HepG2 (cell line): ENCODE results near the gene HOXA5. TPM values are rescaled to one million over a fixed set of nuclear protein-coding genes. Genes with fewer than 3 reads are reported as not detected.

Experiments
- ATF1 ChIP-seq: IDR thresholded peaks from 2 replicates; pipeline ENCODE4 v1.6.1; 2016; ENCODE audit warnings: mild to moderate bottlenecking, control low read depth
- CREB1 ChIP-seq, 2 experiments: fragments of 450-650 bp in 1 of 2; IDR thresholded peaks; 2 replicates each; pipeline ENCODE4 v1.6.1; 2016 to 2017; ENCODE audit warnings: control low read depth in 1 of 2, mild to moderate bottlenecking in 1 of 2, missing compliant biosample characterization in 1 of 2, missing genetic modification characterization in 1 of 2
- DBP ChIP-seq: sonication (generic); formaldehyde crosslinking; IDR thresholded peaks from 2 replicates; pipeline ENCODE4 v1.4.0; 2020; ENCODE audit warnings: missing genetic modification reagents; ENCODE audit errors: not compliant biosample characterization
- GFI1 ChIP-seq: sonication (generic); formaldehyde crosslinking; IDR thresholded peaks from 2 replicates; pipeline ENCODE4 v1.5.0; 2020; ENCODE audit warnings: missing genetic modification reagents, mild to moderate bottlenecking, borderline replicate concordance
- HES4 ChIP-seq: sonication (generic); formaldehyde crosslinking; IDR thresholded peaks from 2 replicates; pipeline ENCODE4 v1.9.0; 2021; ENCODE audit warnings: mild to moderate bottlenecking, missing genetic modification reagents, borderline replicate concordance
- MAF1 ChIP-seq: sonication (generic); formaldehyde crosslinking; IDR thresholded peaks from 2 replicates; pipeline ENCODE4 v1.5.0; 2020; ENCODE audit warnings: missing genetic modification reagents, borderline replicate concordance
- MAFK ChIP-seq, 2 experiments: IDR thresholded peaks in 1 of 2; conservative IDR thresholded peaks in 1 of 2; 2 replicates each; pipeline ENCODE4 v1.6.1; 2011; ENCODE audit warnings: improper control_type of control experiment in 2 of 2, low read length in 2 of 2
- MZF1 ChIP-seq: sonication (generic); formaldehyde crosslinking; IDR thresholded peaks from 2 replicates; pipeline ENCODE4 v1.8.1; 2023; ENCODE audit warnings: mild to moderate bottlenecking, missing genetic modification reagents, borderline replicate concordance
- NFATC3 ChIP-seq: sonication (generic); formaldehyde crosslinking; IDR thresholded peaks from 2 replicates; pipeline ENCODE4 v1.5.1; 2020; ENCODE audit warnings: mild to moderate bottlenecking, missing genetic modification reagents
- PAXIP1 ChIP-seq: sonication (generic); formaldehyde crosslinking; conservative IDR thresholded peaks from 2 replicates; pipeline ENCODE4 v1.4.0; 2020; ENCODE audit warnings: mild to moderate bottlenecking, missing genetic modification reagents, moderate library complexity
- PLSCR1 ChIP-seq: sonication (generic); formaldehyde crosslinking; IDR thresholded peaks from 2 replicates; pipeline ENCODE4 v1.5.0; 2020; ENCODE audit warnings: missing genetic modification reagents, mild to moderate bottlenecking, borderline replicate concordance
- RELA ChIP-seq: sonication (generic); formaldehyde crosslinking; IDR thresholded peaks from 2 replicates; pipeline ENCODE4 v1.4.0; 2020; ENCODE audit warnings: missing genetic modification reagents
- RFX3 ChIP-seq: IDR thresholded peaks from 2 replicates; pipeline ENCODE4 v1.6.1; 2016; ENCODE audit warnings: missing biosample characterization, missing genetic modification reagents
- SETDB1 ChIP-seq: sonication (generic); formaldehyde crosslinking; IDR thresholded peaks from 2 replicates; pipeline ENCODE4 v1.5.1; 2020; ENCODE audit warnings: missing genetic modification reagents, mild to moderate bottlenecking, borderline replicate concordance
- ZBTB14 ChIP-seq: sonication (generic); formaldehyde crosslinking; IDR thresholded peaks from 2 replicates; pipeline ENCODE4 v1.4.0; 2020; ENCODE audit warnings: missing genetic modification reagents
- ZNF230 ChIP-seq: sonication (generic); formaldehyde crosslinking; IDR thresholded peaks from 2 replicates; pipeline ENCODE4 v1.4.0; 2020; ENCODE audit warnings: mild to moderate bottlenecking, missing genetic modification reagents
- ZNF275 ChIP-seq: sonication (generic); formaldehyde crosslinking; IDR thresholded peaks from 2 replicates; pipeline ENCODE4 v1.8.0; 2022; ENCODE audit warnings: missing genetic modification reagents, mild to moderate bottlenecking, inconsistent platforms, borderline replicate concordance
- ZNF33B ChIP-seq: sonication (generic); formaldehyde crosslinking; IDR thresholded peaks from 2 replicates; pipeline ENCODE4 v1.5.1; 2020; ENCODE audit warnings: mild to moderate bottlenecking, missing genetic modification reagents
- ZNF382 ChIP-seq: sonication (generic); formaldehyde crosslinking; IDR thresholded peaks from 2 replicates; pipeline ENCODE4 v1.5.0; 2020; ENCODE audit warnings: missing genetic modification reagents, mild to moderate bottlenecking, borderline replicate concordance
- ZNF501 ChIP-seq: sonication (generic); formaldehyde crosslinking; IDR thresholded peaks from 2 replicates; pipeline ENCODE4 v1.5.1; 2020; ENCODE audit warnings: mild to moderate bottlenecking, moderate library complexity, missing genetic modification reagents
- ZNF543 ChIP-seq: sonication (generic); formaldehyde crosslinking; IDR thresholded peaks from 2 replicates; pipeline ENCODE4 v1.4.0; 2020; ENCODE audit warnings: mild to moderate bottlenecking, missing genetic modification reagents
- ZNF776 ChIP-seq: sonication (generic); formaldehyde crosslinking; IDR thresholded peaks from 2 replicates; pipeline ENCODE4 v1.4.0; 2020; ENCODE audit warnings: mild to moderate bottlenecking, missing genetic modification reagents
- polyA plus RNA-seq, 8 experiments: library from polyadenylated mRNA; depleted of rRNA in 3 of 8; stranded (reverse) in 7 of 8; unstranded in 1 of 8; fragments of >200 nt; fragmentation: Illumina TruSeq in 4 of 8; extraction: Trizol in 4 of 8; gene quantifications; 2 replicates each; pipeline versions ENCODE4 v1.2.1 to v1.2.3, GENCODE V29; 2011 to 2016; ENCODE audit warnings: low read depth in 4 of 8, missing spikeins in 1 of 8, mixed read lengths in 1 of 8; ENCODE audit not compliant: insufficient read depth in 1 of 8
- total RNA-seq, 5 experiments: library from RNA; depleted of rRNA; stranded (reverse); fragments of >200 nt; fragmentation: Illumina TruSeq; extraction: Trizol; gene quantifications; 2 replicates each; pipeline ENCODE4 v1.2.3, GENCODE V29; 2016; ENCODE audit warnings: low read depth in 1 of 5

Gene HOXA5
- total and polyA plus RNA-seq, 2 of the 13 experiments (the other 11 are each of a cell fraction or from before 2014, with no cell fraction given): 3.2 to 3.6 TPM

- TF ChIP-seq PAXIP1 (CRISPR knock-in tag): peak; percentile 15; the same call in 1 of the 2 replicates
- no peak for TF ChIP-seq MAFK (conservative IDR thresholded peaks at IDR 0.05 in 1 of 2, IDR thresholded peaks at IDR 0.05 in 1 of 2; ENCODE audit: low read length in 2 of 2)
- TF ChIP-seq RELA: no peak
- no peak for TF ChIP-seq RFX3 (CRISPR knock-in tag)
- TF ChIP-seq NFATC3: no peak
- no peak for TF ChIP-seq PLSCR1
- no peak for TF ChIP-seq ATF1 (CRISPR knock-in tag)
- TF ChIP-seq DBP (CRISPR knock-in tag): no peak
- no peak for TF ChIP-seq ZNF543 (CRISPR knock-in tag)
- no peak for TF ChIP-seq SETDB1 (CRISPR knock-in tag)
- TF ChIP-seq ZNF382: no peak
- no peak for TF ChIP-seq ZBTB14 (CRISPR knock-in tag)
- TF ChIP-seq HES4: no peak
- no peak for TF ChIP-seq ZNF33B (CRISPR knock-in tag)
- TF ChIP-seq GFI1: no peak
- no peak for TF ChIP-seq MZF1
- no peak for TF ChIP-seq ZNF230 (CRISPR knock-in tag)
- TF ChIP-seq ZNF501 (CRISPR knock-in tag): 0 out of 2 replicates have a peak, but pooled peaks have one; percentile 26
- no peak for TF ChIP-seq MAF1 (CRISPR knock-in tag)
- no peak for TF ChIP-seq ZNF275 (CRISPR knock-in tag)
- no peak for TF ChIP-seq ZNF776
- no peak for TF ChIP-seq CREB1 (IDR thresholded peaks at IDR 0.05)
- no peak for TF ChIP-seq CREB1 (CRISPR knock-in tag; IDR thresholded peaks at IDR 0.05)
These were observed 7.3 kb upstream of the HOXA5 start (continued) for GRCh38 chr7:27150568-27151340.
